ENCODE measurements around the gene CREB1. TPM values are rescaled to one million over a fixed set of nuclear protein-coding genes. Genes with fewer than 3 reads are reported as not detected.
"Not testable (repeated sequence)": the region's sequence is repeated elsewhere in the genome, so short reads cannot be mapped to it uniquely, and the experiment has no call there.

CREB1 gene
- total and polyA plus RNA-seq, 4 donors = 5.4 to 79.6 (median 35.1) TPM

DNA sequence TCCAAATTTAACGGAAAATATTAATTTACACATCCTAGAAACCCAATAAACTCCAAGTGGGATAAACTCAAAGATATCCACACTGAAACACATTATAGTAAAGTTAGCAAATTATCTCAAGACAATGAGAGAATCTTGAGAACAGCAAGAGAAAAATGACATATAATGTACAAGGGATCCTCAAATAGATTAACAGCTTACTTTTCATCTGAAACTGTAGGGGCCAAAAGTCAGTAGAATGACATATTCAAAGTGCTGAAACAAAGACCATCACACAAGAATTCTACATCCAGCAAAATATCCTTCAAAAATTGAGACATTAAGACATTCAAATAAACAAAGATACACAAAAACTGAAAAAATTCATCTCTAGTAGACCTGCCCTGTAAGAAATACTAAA lies 114.1 kb downstream of the CREB1 start:
- H3K36me3 ChIP-seq (ENCODE audit: control insufficient read depth in 4 of 4, insufficient read depth in 4 of 4, low read length in 4 of 4) = no peaks in the 10 kb centered on the region

DNA sequence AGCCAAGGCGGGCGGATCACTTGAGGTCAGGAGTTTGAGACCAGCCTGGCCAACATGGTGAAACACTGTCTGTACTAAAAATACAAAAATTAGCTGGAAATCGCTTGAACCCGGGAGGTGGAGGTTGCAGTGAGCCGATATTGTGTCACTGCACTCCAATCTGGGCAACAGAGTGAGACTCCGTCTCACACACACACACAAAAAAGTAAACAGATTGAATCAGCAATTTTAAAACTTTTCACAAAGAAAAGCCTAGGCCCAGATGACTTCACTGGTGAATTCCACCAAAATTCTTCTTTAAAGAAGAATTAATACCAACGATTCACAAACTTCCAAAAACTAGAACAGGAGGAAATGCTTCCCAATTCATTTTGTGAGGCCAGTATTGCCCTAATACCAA lies 116.8 kb downstream of the CREB1 start:
- H3K9me3 ChIP-seq (ENCODE audit: control insufficient read depth in 4 of 4, insufficient read depth in 3 of 4, low read length in 3 of 4); DNase-seq; ATAC-seq (ENCODE audit: insufficient read depth, low FRiP score); H3K9ac ChIP-seq (ENCODE audit: insufficient read depth in 1 of 2, low read length in 2 of 2); H3K4me1 ChIP-seq (ENCODE audit: control insufficient read depth in 5 of 5, insufficient read depth in 5 of 5, low read length in 5 of 5); H3K4me3 ChIP-seq; H3K27ac ChIP-seq (ENCODE audit: low read depth in 1 of 2, low read length in 1 of 2); H3K36me3 ChIP-seq (ENCODE audit: control insufficient read depth in 4 of 4, insufficient read depth in 4 of 4, low read length in 4 of 4); H3K27me3 ChIP-seq (ENCODE audit: control insufficient read depth in 3 of 3, insufficient read depth in 3 of 3, low read length in 2 of 3): not testable (repeated sequence)
- 92 to 94% methylated on average over 7 of the region's 7 CpGs for WGBS, 2 donors

More for the DNA sequence above, 114.1 kb downstream of the CREB1 start:
- Histone ChIP-seq H3K27ac (ENCODE audit: low read depth in 1 of 2, low read length in 1 of 2) (no peak overlapping the region), H3K9me3 (ENCODE audit: control insufficient read depth in 4 of 4, insufficient read depth in 3 of 4, low read length in 3 of 4) (peaks cover 0 to 3% (median under 1%) of the 10 kb centered on the region in 4 donors), H3K4me3 (no peak overlapping the region), H3K9ac (ENCODE audit: insufficient read depth in 1 of 2, low read length in 2 of 2) (no peak overlapping the region), H3K27me3 (ENCODE audit: control insufficient read depth in 3 of 3, insufficient read depth in 3 of 3, low read length in 2 of 3) (no peaks in the 10 kb centered on the region), H3K4me1 (ENCODE audit: control insufficient read depth in 5 of 5, insufficient read depth in 5 of 5, low read length in 5 of 5) (no peaks in the 10 kb centered on the region)
- TF ChIP-seq, protein P1, sequence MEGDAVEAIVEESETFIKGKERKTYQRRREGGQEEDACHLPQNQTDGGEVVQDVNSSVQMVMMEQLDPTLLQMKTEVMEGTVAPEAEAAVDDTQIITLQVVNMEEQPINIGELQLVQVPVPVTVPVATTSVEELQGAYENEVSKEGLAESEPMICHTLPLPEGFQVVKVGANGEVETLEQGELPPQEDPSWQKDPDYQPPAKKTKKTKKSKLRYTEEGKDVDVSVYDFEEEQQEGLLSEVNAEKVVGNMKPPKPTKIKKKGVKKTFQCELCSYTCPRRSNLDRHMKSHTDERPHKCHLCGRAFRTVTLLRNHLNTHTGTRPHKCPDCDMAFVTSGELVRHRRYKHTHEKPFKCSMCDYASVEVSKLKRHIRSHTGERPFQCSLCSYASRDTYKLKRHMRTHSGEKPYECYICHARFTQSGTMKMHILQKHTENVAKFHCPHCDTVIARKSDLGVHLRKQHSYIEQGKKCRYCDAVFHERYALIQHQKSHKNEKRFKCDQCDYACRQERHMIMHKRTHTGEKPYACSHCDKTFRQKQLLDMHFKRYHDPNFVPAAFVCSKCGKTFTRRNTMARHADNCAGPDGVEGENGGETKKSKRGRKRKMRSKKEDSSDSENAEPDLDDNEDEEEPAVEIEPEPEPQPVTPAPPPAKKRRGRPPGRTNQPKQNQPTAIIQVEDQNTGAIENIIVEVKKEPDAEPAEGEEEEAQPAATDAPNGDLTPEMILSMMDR (IDR thresholded peaks at IDR 0.05; ENCODE audit: control extremely low read depth, extremely low read depth) = no peak
- DNase-seq (no peak), ATAC-seq (ENCODE audit: insufficient read depth, low FRiP score) (no peak)
- 94 to 96% methylated on average over 1 of the region's 1 CpG for WGBS, 2 donors

Other genes starting within 250 kb of the CREB1 start
- gene METTL21A, start 95.4 kb downstream of the CREB1 start, total RNA-seq = 10 to 100 TPM; 10.3 to 19.8 TPM
- gene METTL21A, start 95.4 kb downstream of the CREB1 start, polyA plus RNA-seq = 10 to 100 TPM; 10.7 to 18.2 TPM
- gene CCNYL1, start 181.7 kb downstream of the CREB1 start, total RNA-seq = 10 to 100 TPM; 11.1 to 25.1 TPM
- 10 to 100 TPM; 11.3 to 14.2 TPM for gene CCNYL1, start 181.7 kb downstream of the CREB1 start, polyA plus RNA-seq
- 10 to 100 TPM; 30.5 to 47.8 TPM for gene FZD5, start 239.9 kb downstream of the CREB1 start, total RNA-seq
- 10 to 100 TPM in 1 of 2 donors, 1 to 10 TPM in 1; 9.8 to 10.6 TPM for gene FZD5, start 239.9 kb downstream of the CREB1 start, polyA plus RNA-seq